B cell (primary cell): Measurements from ENCODE around the gene ALOX15. TPM values are rescaled to one million over a fixed set of nuclear protein-coding genes. Genes with fewer than 3 reads are reported as not detected.

ENCODE experiments used
- ATAC-seq: fragments of 200-7000 bp; cut with Tn5 transposase; one replicate; pipeline ENCODE4 v1.10.0; 2021; ENCODE audit warnings: low read depth, mild to moderate bottlenecking, moderate number of reproducible peaks, moderate library complexity
- CTCF ChIA-PET: fragments of 350-600 bp; sonication (Branson Sonifier 250); formaldehyde crosslinking; loops from one replicate; lab custom pipeline; 2021; ENCODE audit warnings: antibody characterized with exemption, inconsistent platforms; lab: Charles Lee
- POLR2A ChIA-PET: fragments of 350-600 bp; sonication (Branson Sonifier 250); formaldehyde crosslinking; loops from one replicate; lab custom pipeline; 2021; ENCODE audit warnings: antibody characterized with exemption; lab: Charles Lee
- DNase-seq: peaks from one replicate; pipeline ENCODE4 v3.0.0; 2013
- H2AFZ ChIP-seq: 2 replicates; pipeline ENCODE4 v1.6.1; 2012; ENCODE audit warnings: mild to moderate bottlenecking, low read depth, low read length; ENCODE audit not compliant: insufficient read depth, poor library complexity, severe bottlenecking
- H3K27ac ChIP-seq, 2 donors: 1 replicate in 1 of 2; 2 replicates in 1 of 2; pipeline ENCODE4 v1.5.1; 2012 to 2013; ENCODE audit warnings: low read length in 2 of 2, mild to moderate bottlenecking in 2 of 2, moderate library complexity in 1 of 2
- H3K27me3 ChIP-seq, 4 experiments: fragments of 200-600 bp in 1 of 4; sonication (generic) in 1 of 4; replicated peaks in 1 of 4; 1 replicate in 2 of 4; 2 replicates in 2 of 4; pipeline versions ENCODE4 v1.6.1 to v1.7.0; 2013 to 2016; ENCODE audit warnings: low read length in 3 of 4, mild to moderate bottlenecking in 2 of 4, mixed read lengths in 1 of 4, moderate library complexity in 1 of 4; ENCODE audit not compliant: insufficient read depth in 4 of 4, control insufficient read depth in 3 of 4; ENCODE audit errors: control extremely low read depth in 1 of 4
- H3K36me3 ChIP-seq, 2 experiments: replicated peaks in 1 of 2; 1 replicate in 1 of 2; 2 replicates in 1 of 2; pipeline versions ENCODE4 v1.6.1 to v1.7.1; 2013; ENCODE audit warnings: low read length in 1 of 2; ENCODE audit not compliant: insufficient read depth in 2 of 2, control insufficient read depth in 1 of 2; ENCODE audit errors: control extremely low read depth in 1 of 2, extremely low read depth in 1 of 2
- H3K4me1 ChIP-seq, 2 donors: fragments of 200-600 bp in 1 of 2; sonication (generic) in 1 of 2; 1 replicate in 1 of 2; 2 replicates in 1 of 2; pipeline versions ENCODE4 v1.5.1 to v1.6.1; 2013 to 2017; ENCODE audit warnings: low read length in 2 of 2; ENCODE audit not compliant: control insufficient read depth in 2 of 2, insufficient read depth in 2 of 2
- H3K4me2 ChIP-seq: replicated peaks from 2 replicates; pipeline ENCODE3; 2012; ENCODE audit warnings: mild to moderate bottlenecking, low read depth, low read length; ENCODE audit not compliant: poor library complexity, severe bottlenecking
- H3K4me3 ChIP-seq, 5 experiments: fragments of 200-600 bp in 1 of 5; sonication (generic) in 1 of 5; 1 replicate in 3 of 5; 2 replicates in 2 of 5; pipeline versions ENCODE4 v1.5.1 to v1.7.0; 2011 to 2016; ENCODE audit warnings: low read length in 4 of 5, mild to moderate bottlenecking in 4 of 5, low read depth in 2 of 5, control low read depth in 1 of 5, moderate library complexity in 1 of 5; ENCODE audit not compliant: insufficient read depth in 1 of 5; ENCODE audit errors: control extremely low read depth in 1 of 5, extremely low read depth in 1 of 5
- H3K79me2 ChIP-seq: fragments of 200-600 bp; sonication (generic); one replicate; pipeline ENCODE4 v1.6.0; 2016; ENCODE audit warnings: low read length; ENCODE audit not compliant: control insufficient read depth, insufficient read depth
- H3K9ac ChIP-seq: fragments of 200-600 bp; sonication (generic); 2 replicates; pipeline ENCODE4 v1.6.1; 2017; ENCODE audit warnings: mild to moderate bottlenecking, low read length, moderate library complexity
- H3K9me3 ChIP-seq, 3 donors: one replicate each; pipeline versions ENCODE4 v1.6.1 to v1.7.1; 2013; ENCODE audit warnings: low read length in 2 of 3; ENCODE audit not compliant: control insufficient read depth in 2 of 3, insufficient read depth in 1 of 3; ENCODE audit errors: control extremely low read depth in 1 of 3
- H4K20me1 ChIP-seq: 2 replicates; pipeline ENCODE4 v1.6.0; 2012; ENCODE audit warnings: mild to moderate bottlenecking, low read length; ENCODE audit not compliant: insufficient read depth, control insufficient read depth, poor library complexity, severe bottlenecking
- H3K27ac Mint-ChIP-seq: one replicate; pipeline ENCODE4 v1.8.0; 2021; ENCODE audit warnings: mixed read lengths
- H3K27me3 Mint-ChIP-seq: one replicate; pipeline ENCODE4 v1.8.0; 2021; ENCODE audit warnings: mixed read lengths
- H3K4me1 Mint-ChIP-seq: one replicate; pipeline ENCODE4 v1.8.0; 2021; ENCODE audit warnings: mixed read lengths
- H3K4me3 Mint-ChIP-seq: one replicate; pipeline ENCODE4 v1.8.0; 2021; ENCODE audit warnings: mixed read lengths
- H3K9me3 Mint-ChIP-seq: one replicate; pipeline ENCODE4 v1.8.0; 2022; ENCODE audit warnings: mixed read lengths; ENCODE audit not compliant: insufficient read depth
- EZH2 ChIP-seq: IDR thresholded peaks from 2 replicates; pipeline ENCODE4 v1.6.1; 2012; ENCODE audit warnings: borderline replicate concordance, low read depth, mild to moderate bottlenecking, moderate library complexity, low read length; ENCODE audit not compliant: insufficient read depth, poor library complexity, severe bottlenecking
- WGBS: methylation state at CpG from one replicate; pipeline ENCODE4 v1.1.5; 2013; ENCODE audit warnings: missing lambda C conversion rate; ENCODE audit not compliant: insufficient coverage; 5-methylcytosine and 5-hydroxymethylcytosine counted together
- intact Hi-C: fragments of 100-400 bp; cut with micrococcal nuclease; formaldehyde crosslinking; loops from one replicate; pipeline ENCODE4 v1.10.0; 2022
- polyA plus RNA-seq: library from polyadenylated mRNA; depleted of rRNA; stranded (reverse); fragments of >200 nt; gene quantifications from 2 replicates; pipeline ENCODE4 v1.2.3, GENCODE V29; 2012
- total RNA-seq, 2 donors: library from RNA; stranded (reverse); fragments of 120-200 nt in 1 of 2; gene quantifications; 1 replicate in 1 of 2; 2 replicates in 1 of 2; pipeline versions ENCODE4 v1.2.3 to v1.2.4, GENCODE V29; 2013 to 2022
- TF ChIP-seq, protein P1 (sequence below): fragments of 200-600 bp; IDR thresholded peaks from one replicate; pipeline ENCODE4 v1.8.0; 2022; ENCODE audit warnings: antibody characterized with exemption, mild to moderate bottlenecking

The ALOX15 gene
- total and polyA plus RNA-seq, 2 donors (not counting 1 experiment from before 2014, with no cell fraction given): 0.10 TPM; not detected in 1

DNA sequence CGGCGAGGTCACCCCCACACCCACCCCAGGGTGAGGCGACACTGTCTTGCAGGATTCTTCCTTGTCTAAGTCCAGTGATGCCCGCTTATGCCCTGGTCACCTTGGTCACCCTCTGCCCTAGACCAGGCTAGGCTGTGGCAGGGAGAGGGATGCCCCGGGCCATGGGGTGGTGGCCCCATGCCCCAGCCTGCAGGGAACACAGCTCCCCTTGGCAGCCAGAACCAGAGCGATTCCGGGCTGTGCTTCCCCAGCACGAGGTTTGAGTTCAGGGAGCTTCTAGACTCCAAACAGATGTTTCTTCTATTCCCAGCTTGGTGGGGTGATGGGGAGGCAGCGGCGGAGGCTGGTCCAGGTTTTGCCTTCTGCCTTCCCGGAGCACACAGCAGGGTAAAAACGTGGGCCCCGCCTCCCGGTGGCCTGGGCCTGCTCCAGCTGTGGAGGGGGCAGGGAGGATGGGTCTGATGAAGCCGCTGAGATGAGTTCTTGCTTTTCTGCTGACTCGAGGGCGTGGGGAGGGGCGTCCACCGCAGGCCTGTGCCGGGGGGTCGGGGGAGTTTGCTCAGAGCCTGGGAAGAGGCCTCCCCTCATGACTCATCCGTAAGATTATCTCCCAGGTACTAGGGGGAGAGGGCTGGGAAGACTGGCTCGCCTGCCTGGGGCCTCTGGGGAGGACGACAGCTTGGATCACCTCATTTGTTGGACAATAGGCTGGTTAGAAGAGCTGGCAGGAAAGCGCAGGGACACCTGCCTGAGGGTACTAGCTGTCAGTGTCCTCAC is 41.8 kb downstream of the ALOX15 start:
- H4K20me1 ChIP-seq: no peaks in the 10 kb centered on the region
- no peaks in the 10 kb centered on the region for H3K79me2 ChIP-seq
- ChIA-PET POLR2A (no interaction called here), CTCF (interaction anchor here (0.5 kb wide), 1 partner anchor 8 kb away, joined by 3 read pairs; no protein-coding TSS in a partner anchor)
- H3K4me3 ChIP-seq: no peak overlapping the region
- H2AFZ ChIP-seq: no peak overlapping the region
- Mint-ChIP-seq H3K27ac (no peak overlapping the region), H3K27me3 (peaks cover 24% of the 10 kb centered on the region), H3K4me3 (no peak overlapping the region), H3K4me1 (peaks cover 3% of the 10 kb centered on the region), H3K9me3 (no peaks in the 10 kb centered on the region)
- H3K9ac ChIP-seq: no peak overlapping the region
- no peak overlapping the region for H3K27ac ChIP-seq
- no peaks in the 10 kb centered on the region for H3K9me3 ChIP-seq
- 79% methylated on average over 15 of the region's 25 CpGs for WGBS
- H3K4me2 ChIP-seq: no peak overlapping the region
- peaks cover 0 to 4% of the 10 kb centered on the region in 2 donors for H3K4me1 ChIP-seq
- intact Hi-C loops: no loop called here
- H3K27me3 ChIP-seq: peaks cover 0 to 16% (median 0%) of the 10 kb centered on the region in 4 experiments
- no peaks in the 10 kb centered on the region for H3K36me3 ChIP-seq
- ATAC-seq (no peak), DNase-seq (no peak)
- no peak for TF ChIP-seq EZH2
- TF ChIP-seq, protein P1, sequence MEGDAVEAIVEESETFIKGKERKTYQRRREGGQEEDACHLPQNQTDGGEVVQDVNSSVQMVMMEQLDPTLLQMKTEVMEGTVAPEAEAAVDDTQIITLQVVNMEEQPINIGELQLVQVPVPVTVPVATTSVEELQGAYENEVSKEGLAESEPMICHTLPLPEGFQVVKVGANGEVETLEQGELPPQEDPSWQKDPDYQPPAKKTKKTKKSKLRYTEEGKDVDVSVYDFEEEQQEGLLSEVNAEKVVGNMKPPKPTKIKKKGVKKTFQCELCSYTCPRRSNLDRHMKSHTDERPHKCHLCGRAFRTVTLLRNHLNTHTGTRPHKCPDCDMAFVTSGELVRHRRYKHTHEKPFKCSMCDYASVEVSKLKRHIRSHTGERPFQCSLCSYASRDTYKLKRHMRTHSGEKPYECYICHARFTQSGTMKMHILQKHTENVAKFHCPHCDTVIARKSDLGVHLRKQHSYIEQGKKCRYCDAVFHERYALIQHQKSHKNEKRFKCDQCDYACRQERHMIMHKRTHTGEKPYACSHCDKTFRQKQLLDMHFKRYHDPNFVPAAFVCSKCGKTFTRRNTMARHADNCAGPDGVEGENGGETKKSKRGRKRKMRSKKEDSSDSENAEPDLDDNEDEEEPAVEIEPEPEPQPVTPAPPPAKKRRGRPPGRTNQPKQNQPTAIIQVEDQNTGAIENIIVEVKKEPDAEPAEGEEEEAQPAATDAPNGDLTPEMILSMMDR: no peak
